Ecto neural progenitor cell (in vitro differentiated cells): ENCODE data around the gene VPS16.
"Not testable (repeated sequence)": the region's sequence is repeated elsewhere in the genome, so short reads cannot be mapped to it uniquely, and the experiment has no call there.

Experiments used
- DNase-seq: peaks from one replicate; pipeline ENCODE4 v3.0.0-alpha.2; 2018; ENCODE audit warnings: low spot score

The VPS16 gene

DNA sequence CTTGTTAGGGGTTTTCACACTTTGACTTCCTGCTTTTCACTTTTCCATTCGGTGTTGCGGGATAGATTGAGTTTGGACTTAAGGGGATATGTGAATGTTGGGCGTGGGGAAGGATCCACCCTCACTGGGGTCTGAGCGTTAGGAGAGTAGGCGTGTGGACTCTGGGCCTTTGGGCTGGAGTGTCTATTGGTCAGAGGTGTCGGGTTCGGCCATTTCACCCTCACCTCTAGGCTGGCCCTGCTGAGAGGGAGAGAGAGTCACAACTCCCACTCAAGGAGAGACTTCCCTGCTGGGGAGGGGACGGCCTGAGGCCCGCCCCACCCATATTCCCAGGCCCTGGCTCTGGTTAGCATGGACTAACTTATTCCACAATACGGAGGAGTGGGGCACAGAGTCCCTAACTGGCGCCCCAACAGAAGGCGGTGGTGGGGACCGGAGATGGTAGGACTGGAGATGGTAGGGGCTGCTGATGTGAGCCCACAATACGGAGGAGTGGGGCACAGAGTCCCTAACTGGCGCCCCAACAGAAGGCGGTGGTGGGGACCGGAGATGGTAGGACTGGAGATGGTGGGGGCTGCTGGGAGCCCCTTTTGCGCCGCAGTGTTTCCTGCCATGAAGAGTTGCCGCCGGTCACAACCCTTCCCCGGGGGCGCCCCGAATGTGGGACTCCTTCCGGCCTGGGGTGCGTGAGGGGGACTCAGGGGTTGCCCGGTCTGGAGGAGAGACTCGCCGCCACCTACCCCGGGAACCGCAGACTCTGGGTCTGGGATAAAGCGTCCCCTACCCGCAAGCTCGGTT lies 31.3 kb downstream of the VPS16 start:
- DNase-seq: no peak

DNA sequence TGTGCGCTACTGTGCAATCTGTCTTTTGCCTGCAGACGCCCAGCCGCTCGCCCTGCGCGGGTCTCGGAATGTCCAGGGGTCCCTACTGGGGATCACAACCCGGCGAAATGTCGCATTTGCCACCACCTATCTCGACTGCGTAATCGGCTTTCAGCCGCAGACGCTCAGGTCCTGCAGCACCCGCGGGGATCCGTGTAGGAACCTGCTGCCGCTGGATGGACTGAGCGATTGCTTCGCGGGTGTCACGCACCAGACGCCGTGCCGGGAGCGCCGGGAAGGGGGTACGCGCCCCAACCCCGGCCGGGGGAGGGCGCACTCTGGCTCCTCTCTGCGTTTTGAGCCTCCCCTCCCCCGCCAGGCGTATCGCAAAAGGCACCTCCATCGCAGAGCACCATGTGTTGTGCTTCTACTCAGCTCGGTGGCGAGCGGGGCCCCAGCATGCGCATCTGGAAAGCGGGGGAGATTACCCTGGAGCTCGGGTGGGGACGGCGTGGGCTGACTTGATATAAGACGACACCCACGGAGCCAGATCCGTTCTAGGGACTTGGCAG lies 32.0 kb downstream of the VPS16 start:
- DNase-seq: peak; percentile 80

DNA sequence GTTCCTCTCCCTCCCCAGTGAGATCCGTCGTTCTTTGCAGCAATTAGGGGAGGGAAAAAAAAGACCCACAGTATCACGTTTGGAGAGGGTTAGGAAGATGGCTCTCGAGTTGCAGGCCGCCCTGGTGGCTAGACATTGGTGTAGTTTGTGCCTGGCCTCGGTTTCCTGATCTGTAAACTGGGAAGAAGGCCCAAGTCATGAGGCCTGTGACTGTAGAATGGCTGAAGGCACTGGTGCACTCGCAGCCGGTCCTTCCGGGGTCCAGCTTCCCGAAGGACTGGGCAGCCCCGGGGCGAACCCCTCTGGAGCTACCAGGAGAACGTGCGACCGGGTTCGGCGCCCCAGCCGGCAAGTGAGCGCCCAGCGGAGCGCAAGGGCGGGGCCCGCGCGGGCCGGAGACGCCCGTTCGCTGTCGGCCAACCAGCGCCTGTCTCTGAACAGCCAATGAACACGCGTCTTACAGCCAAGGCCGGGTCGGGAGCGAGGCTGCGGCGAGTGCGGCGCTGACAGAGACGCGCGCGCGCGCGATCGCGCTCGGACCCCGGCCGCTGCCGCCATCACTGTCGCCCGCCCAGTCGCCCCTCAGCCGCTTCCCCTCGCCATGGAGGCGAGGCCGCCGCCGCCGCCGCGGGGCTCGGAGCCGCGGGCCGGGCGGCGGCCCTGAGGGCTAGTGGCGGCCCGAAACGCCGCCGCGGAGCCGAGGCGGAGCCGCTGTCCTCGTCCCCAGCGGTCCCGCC lies 32.6 kb downstream of the VPS16 start, which contains the start of gene PTPRA:
Gene PTPRA, plus strand, starts transcription at position 472 of the 737 bp plus-strand sequence. CDS start 90,797 bp downstream, outside the sequence.
- peak; percentile 95 for DNase-seq

DNA sequence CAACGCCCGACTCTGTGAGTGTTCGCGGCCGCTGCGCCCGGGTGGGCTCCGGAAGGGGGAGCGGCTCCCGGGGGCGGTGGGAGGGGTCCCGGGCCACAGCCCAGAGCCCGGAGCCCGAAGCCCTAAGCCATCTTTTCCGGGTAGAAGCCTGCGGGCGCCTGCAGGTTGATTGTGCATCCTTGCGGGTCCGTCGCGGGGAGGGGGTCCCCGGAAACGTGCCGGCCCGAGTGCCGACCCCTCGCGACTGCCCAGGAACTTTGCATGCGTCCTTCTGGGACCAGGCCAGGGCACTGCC lies 33.1 kb downstream of the VPS16 start:
- peak; percentile 87 for DNase-seq

DNA sequence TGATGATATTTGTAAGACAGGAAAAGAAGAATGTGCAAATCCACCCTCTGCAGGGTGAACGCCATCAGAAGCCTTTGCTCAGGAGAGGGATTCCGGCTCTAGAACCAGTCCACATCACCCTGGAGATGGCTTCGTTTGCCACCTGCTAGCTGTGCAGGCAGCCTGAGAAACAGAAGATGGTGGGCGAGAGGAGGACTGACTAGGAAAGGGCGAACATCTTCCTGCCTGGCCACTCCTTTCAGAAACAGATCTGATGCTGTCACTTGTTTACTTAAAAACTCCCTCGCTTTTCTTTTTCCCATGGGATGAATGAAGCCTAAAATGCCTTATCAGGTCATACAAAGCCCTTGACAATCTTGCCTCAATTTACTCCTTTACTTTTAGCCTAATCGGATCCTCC lies 33.9 kb downstream of the VPS16 start:
- no peak for DNase-seq

DNA sequence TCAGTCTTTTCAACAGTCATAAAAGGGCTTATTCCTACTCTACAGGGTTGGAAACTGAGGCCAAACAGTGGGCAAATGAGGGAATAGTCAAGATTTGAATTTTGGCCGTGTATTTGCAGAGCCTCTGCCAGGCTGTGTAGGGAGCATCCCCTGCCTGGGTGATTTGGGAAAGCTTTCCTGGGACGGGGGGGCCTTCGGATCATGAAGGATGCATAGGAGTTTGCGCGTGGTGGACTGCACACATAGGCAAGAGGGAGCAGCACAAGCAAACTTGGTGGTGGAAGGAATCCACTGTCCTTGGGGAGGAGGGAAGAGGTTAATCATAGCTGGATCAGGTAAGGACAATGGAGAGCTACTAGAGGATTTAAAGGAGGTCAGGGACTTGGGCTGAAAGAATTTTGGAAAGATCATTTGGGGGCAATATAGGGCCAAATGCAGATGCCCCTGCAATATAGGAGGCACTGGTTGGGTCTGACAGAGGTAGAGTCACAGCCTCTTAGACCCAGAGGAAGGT lies 35.2 kb downstream of the VPS16 start:
- DNase-seq: no peak

DNA sequence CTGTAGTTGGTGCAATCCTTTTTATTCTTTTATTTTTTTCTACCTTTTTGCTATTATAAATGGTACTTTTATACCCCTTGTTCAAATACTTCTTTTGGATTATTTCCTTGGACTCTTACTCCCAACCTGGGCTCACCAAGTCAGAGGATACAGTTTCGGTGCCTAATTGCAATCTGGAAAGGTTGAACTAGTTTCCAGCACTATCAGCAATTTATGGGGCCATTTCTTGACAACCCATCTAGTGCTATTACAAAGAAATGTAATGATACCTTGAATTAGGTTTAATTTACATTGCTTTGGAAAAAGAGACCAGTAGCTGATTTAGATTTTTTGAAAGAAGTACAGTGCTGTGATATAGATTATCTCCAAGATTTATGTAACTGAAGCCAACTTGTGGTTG lies 38.0 kb downstream of the VPS16 start:
- DNase-seq: no peak

DNA sequence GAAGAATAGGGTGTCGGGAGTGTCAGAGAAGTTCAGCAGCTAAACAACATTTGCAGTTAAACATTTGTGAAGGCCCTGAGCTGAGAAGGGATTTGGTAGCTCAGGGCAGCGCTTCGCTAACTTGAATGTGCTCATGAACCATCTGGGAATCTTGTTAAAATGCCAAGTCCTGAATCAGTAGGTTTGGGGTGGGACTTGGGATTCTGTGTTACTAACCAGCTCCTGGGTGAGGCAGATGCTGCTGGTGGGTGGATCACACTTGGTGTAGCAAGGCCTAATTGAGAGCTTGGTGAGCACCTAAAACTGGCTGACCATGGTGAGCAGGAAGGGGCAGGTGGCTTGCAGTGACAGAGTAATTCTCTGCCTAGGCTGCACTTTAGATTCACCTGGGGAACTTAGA lies 38.6 kb downstream of the VPS16 start:
- no peak for DNase-seq

DNA sequence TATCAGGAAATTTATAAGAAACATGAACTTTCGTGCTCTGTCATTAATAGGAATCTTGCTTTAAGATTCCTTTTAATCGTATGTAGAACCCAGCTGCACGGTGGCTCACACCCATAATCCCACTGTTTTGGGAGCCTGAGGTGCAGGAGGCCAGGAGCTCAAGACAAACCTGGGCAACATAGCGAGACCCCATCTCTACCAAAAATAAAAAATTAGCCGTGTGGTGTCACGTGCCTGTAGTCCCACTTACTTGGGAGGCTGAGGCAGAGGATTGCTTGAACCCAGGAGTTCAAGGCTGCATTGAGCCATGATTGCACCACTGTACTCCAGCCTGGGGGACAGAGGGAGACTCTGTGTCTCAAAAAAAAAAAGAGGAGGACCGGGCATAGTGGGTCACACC lies 40.1 kb downstream of the VPS16 start:
- DNase-seq: no peak

DNA sequence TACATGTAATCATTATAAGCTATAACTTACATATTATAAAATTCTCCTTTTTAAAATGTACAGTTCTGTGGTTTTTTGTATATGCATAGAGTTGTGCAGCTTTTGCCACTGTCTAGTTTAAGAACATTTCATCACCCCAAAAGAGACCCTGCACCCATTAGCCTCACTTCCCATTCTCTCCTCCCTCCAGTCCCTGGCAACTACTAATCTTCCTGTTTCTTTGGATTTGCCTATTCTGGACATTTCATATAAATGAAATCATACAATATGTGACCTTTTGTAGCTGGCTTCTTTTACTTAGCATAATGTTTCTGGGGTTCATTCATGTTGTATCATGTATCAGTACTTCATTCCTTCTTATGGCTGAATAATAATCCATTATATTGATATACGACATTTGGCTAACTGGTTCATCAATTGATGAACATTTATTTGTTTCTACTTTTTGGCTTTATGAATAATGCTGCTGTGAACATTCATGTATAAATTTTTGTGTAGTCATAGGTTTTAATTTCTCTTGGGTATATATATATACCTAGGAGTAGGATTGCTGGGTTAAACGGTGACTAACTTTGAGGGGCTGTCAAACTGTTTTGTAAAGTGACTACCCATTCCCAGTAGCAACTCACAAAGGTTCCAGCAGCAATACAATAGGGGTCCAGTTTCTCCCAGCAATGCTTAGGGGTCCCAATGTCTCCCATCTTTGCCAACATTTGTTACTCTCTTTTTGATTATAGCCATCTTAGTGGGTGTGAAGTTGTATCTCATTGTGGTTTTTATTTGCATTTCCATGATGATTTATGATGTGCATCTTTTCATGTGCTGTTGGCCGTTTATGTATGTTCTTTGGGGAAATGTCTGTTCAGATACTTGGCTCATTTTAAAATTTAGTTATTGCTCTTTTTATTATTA lies 43.4 kb downstream of the VPS16 start:
- no peak for DNase-seq

DNA sequence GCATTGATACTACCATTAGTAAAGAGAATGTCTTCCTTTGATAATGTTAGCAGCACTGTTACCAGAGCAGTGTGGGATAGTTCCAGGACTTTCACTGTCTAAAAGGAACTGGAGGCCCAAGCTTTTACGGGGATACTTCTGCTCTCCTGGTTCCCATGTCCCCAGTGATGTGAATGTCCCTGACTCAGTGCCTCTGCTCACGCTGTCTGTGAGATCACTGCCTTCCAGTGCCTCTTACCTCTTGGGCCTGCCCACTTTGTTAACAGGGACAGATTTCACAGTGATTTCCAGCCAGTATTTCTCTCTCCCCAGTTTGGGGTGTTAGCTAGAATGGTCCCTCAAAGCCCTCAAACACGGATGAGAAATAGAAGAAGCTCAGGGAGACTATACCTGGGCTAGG lies 47.2 kb downstream of the VPS16 start:
- DNase-seq: no peak

DNA sequence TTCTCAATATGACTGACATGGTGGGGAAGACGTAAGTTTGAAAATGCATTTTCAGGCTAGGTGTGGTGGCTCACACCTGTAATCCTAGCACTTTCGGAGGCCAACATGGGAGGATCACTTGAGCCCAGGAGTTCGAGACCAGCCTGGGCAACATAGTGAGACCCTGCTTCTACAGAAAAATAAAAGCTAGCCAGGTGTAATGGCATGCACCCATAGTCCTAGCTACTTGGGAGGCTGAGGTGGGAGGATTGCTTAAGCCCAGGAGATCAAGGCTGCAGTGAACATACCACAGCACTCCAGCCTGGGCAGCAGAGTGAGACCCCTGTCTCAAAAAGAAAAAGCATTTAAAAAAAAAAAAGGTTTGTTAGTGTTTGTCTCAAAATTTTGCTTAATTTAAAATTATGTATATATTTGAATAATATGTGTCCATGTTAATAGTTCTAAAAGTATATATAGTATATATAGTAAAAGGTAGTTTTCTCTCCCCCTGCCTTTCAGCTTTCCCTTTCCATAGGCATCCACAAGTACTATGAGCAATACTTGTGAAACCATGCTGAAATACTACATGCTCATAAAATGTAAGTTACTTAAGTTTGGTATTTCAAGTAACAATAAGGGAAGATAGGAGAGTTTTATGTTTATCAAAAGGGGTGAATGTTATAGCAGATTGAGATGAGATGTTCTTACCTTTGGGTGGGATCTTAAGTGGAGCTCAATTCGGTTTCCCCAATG lies 47.8 kb downstream of the VPS16 start:
- DNase-seq: no peak

DNA sequence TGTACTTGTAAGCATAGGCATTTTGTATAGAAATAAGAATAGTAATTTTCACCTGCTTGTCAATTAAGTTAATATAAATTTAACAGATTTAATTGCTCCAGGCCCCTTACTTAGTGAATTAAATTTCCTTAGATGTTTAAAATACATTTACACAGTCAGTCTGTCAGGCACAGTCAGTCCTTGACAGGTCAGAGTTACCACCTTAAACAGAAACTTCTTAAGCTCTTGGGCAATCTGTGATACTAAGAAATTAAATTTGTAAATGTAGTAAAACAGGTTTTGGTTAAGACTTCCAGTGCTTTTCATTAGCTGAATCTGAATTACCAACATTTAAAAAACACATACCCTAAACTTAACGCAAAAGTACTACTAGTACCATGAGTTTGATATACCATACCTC lies 48.7 kb downstream of the VPS16 start:
- DNase-seq: no peak

DNA sequence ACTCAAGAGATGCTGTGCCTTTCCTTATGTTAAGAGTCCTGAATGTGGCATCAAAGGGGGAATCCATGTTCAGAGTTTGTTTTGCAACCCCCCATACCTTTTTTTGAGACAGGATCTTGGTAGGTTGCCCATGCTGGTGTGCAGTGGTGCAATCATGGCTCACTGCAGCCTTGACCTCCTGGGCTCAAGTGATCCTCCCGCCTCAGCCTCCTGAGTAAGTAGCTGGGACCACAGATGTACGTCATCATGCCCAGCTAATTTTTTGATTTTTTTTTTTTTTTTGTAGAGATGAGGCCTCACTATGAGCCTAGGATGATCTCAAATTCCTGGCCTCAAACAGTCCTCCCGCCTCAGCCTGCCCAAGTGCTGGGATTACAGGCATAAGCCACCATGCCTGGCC lies 49.3 kb downstream of the VPS16 start:
- no peak for DNase-seq

DNA sequence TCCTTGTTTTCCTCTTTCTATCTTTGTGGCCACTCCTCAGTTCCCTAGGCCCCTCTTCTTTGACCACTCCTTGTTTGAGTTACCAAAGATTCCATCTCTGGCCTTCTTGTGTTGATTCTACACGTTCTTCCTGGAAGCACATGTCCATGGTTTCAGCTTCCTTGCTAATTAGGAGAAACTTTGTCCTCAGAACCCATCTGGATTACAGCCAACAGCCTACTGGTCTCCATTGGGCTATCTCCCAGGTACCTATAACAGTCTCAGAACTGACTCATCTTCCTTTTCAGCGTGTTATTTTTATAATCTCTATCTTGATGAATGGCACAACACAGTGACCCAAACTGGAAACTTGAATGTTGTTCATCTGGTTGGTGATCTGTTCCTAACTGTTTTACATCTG lies 50.2 kb downstream of the VPS16 start:
- no peak for DNase-seq

DNA sequence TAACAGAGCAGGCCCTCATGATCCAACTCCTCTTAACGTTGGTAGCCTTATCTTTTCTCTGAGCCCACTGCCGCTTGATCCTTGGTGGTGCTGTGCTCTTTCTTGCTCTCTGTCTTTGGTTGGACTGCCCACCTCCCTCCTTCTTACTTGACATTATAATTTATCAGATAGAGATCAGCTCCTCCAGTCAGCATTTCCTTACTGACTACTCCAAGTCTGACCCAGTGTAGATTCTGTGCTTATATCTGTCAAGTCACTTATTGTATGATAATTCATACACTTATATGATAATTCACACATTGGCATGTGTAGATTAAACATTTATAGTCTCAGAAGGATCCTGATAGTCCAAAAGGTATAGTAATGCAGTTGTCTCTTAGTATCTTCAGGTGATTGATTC lies 50.8 kb downstream of the VPS16 start:
- DNase-seq: no peak

DNA sequence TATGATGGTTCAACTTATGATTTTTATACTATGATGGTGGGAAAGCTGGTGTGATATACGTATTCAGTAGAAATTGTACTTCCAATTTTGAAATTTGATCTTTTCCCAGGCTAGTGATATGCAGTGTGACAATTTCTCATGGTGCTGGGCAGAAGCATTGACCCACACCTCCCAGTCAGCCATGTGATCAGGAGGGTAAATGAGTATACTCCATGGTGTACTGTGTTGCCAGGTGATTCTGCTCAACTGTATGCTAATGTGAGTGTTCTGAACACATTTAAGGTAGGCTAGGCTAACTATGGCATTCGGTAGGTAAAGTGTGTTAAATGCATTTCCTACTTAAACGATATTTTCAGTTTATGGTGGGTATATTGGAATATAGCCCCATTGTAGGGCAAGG lies 51.8 kb downstream of the VPS16 start:
- no peak for DNase-seq

DNA sequence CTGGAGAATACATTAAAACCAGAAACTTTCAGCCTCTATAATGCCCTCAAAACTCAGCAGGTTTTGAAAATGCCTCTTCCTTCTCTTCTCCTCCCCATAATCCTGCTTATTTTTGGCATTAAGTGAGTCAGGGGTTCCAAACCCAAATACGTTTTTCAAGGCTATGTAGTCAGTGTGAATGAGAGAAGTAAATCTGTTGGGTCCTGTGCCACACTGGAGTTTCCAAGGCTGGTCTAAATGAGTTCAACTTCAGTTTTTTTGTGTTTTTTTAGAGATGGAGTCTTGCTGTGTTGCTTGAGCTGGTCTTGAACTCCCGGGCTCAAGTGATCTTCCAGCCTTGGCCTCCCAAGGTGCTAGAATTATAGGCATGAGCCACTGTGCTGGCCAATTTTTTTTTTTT lies 53.7 kb downstream of the VPS16 start:
- DNase-seq: no peak

DNA sequence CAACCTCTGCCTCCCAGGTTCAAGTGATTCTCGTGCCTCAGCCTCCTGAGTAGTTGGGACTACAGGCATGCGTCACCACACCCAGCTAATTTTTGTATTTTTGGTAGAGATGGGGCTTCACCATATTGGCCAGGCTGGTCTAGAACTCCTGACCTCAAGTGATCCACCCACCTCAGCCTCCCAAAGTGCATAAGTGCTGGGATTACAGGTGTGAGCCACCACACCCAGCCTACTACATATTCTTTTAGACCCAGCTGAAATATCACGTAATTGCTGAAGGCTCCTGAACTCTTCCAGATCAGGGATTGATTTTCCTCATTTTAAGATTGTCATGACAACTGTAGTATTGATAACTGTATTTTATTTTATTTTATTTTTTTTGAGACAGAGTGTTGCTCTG lies 54.6 kb downstream of the VPS16 start:
- DNase-seq: not testable (repeated sequence)

DNA sequence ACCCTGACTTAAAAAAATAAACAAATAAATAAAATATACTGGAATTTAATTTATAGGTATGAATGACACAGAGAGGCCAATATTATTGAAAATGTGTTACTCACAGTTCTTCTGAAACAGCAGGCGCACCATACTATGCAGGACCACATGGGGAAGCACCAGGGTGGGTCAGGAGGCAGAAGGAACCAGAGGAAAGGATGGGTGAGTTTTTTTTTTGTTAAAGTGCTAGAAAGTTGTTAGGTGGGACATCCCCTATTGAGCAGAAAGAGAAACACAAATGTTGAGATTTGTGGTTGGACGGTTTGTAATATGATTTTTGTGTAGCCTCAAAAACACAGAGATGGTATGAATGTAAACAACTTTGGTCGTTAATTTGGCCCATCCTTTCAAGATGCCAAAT lies 58.7 kb downstream of the VPS16 start:
- DNase-seq: no peak

DNA sequence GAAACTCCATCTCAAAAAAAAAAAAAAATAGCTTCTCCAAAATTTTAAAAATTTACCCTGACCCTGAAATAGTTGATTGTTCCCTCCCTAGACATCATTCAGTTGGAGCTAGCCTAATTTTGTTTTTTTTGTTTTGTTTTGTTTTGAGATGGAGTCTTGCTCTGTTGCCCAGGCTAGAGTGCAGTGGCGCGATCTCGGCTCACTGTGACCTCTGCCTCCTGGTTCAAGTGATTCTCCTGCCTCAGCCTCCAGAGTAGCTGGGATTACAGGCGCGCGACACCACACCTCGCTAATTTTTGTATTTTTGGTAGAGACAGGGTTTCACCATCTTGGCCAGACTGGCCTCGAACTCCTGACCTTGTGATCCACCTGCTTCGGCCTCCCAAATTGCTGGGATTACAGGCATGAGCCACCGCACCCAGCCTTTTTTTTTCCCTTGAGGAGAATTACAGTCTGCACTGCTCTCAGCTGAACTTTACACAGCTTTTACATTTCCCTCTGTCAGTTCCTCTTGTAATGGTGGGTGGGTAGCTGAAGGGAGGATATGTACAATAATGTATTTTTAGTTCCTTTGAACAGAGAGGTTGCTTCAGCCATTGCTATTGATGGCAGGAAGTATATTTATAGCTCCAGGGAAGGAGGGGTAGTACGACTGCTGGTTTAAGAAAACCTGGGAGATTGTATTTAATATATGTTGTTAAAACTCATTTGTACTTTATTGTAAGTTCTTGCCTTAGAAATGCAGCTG lies 60.5 kb downstream of the VPS16 start:
- no peak for DNase-seq
